WTC11 (cell line): ENCODE data around the gene YIPF6. TPM values are rescaled to one million over a fixed set of nuclear protein-coding genes. Genes with fewer than 3 reads are reported as not detected.

Experiments
- ATAC-seq: fragments of 200-7000 bp; cut with Tn5 transposase; 2 replicates; pipeline ENCODE4 v1.10.0; 2021; ENCODE audit warnings: mild to moderate bottlenecking, moderate library complexity
- CTCF ChIA-PET: fragments of 300-600 bp; sonication (Branson Sonifier 250); formaldehyde crosslinking; loops from one replicate; lab custom pipeline; 2021; ENCODE audit warnings: antibody characterized with exemption; lab: Charles Lee
- POLR2A ChIA-PET: fragments of 350-600 bp; sonication (Branson Sonifier 250); formaldehyde crosslinking; loops from one replicate; lab custom pipeline; 2021; ENCODE audit warnings: antibody characterized with exemption; lab: Charles Lee
- DNase-seq: peaks from one replicate; pipeline ENCODE4 v3.0.0; 2021; ENCODE audit warnings: low spot score
- H3K27ac Mint-ChIP-seq: 2 replicates; pipeline ENCODE4 v1.8.0; 2021; ENCODE audit warnings: mixed read lengths
- H3K27me3 Mint-ChIP-seq: 2 replicates; pipeline ENCODE4 v1.8.0; 2021; ENCODE audit warnings: low read depth, mild to moderate bottlenecking, moderate library complexity, mixed read lengths
- H3K36me3 Mint-ChIP-seq: 2 replicates; pipeline ENCODE4 v1.8.0; 2021; ENCODE audit warnings: mixed read lengths
- H3K4me1 Mint-ChIP-seq: 2 replicates; pipeline ENCODE4 v1.8.0; 2022; ENCODE audit warnings: mixed read lengths
- H3K4me3 Mint-ChIP-seq: 2 replicates; pipeline ENCODE4 v1.8.0; 2021; ENCODE audit warnings: mild to moderate bottlenecking, moderate library complexity, mixed read lengths
- H3K9me3 Mint-ChIP-seq: 2 replicates; pipeline ENCODE4 v1.8.0; 2021; ENCODE audit warnings: mixed read lengths
- CDX4 ChIP-seq: fragments of 250-450 bp; sonication (Bioruptor Pico); IDR thresholded peaks from 2 replicates; pipeline ENCODE4 v1.9.0; 2021; ENCODE audit warnings: moderate library complexity, mild to moderate bottlenecking, inconsistent platforms, borderline replicate concordance
- ELF4 ChIP-seq: sonication (generic); formaldehyde crosslinking; IDR thresholded peaks from 2 replicates; pipeline ENCODE4 v1.8.1; 2022; ENCODE audit warnings: low read depth, mild to moderate bottlenecking, moderate library complexity, missing genetic modification reagents
- FOXJ3 ChIP-seq: sonication (generic); formaldehyde crosslinking; IDR thresholded peaks from 2 replicates; pipeline ENCODE4 v1.9.0; 2021; ENCODE audit warnings: missing genetic modification reagents, mild to moderate bottlenecking, borderline replicate concordance
- JAZF1 ChIP-seq: fragments of 250-450 bp; sonication (Bioruptor Pico); IDR thresholded peaks from 2 replicates; pipeline ENCODE4 v1.9.0; 2021; ENCODE audit warnings: moderate library complexity, mild to moderate bottlenecking, inconsistent platforms
- NFATC4 ChIP-seq: fragments of 250-450 bp; sonication (Bioruptor Pico); IDR thresholded peaks from 2 replicates; pipeline ENCODE4 v1.9.0; 2021; ENCODE audit warnings: mild to moderate bottlenecking
- NR2C2 ChIP-seq: sonication (generic); formaldehyde crosslinking; IDR thresholded peaks from 2 replicates; pipeline ENCODE4 v1.8.0; 2022; ENCODE audit warnings: mild to moderate bottlenecking, missing genetic modification reagents
- PRDM15 ChIP-seq: sonication (generic); formaldehyde crosslinking; IDR thresholded peaks from 2 replicates; pipeline ENCODE4 v1.8.0; 2022; ENCODE audit warnings: missing genetic modification reagents
- TEAD4 ChIP-seq: sonication (generic); formaldehyde crosslinking; IDR thresholded peaks from 2 replicates; pipeline ENCODE4 v1.8.0; 2022; ENCODE audit warnings: mild to moderate bottlenecking, missing genetic modification reagents
- ZNF232 ChIP-seq: sonication (generic); formaldehyde crosslinking; IDR thresholded peaks from 2 replicates; pipeline ENCODE4 v1.8.0; 2022; ENCODE audit warnings: mild to moderate bottlenecking, missing genetic modification reagents
- ZNF396 ChIP-seq: fragments of 250-450 bp; sonication (Bioruptor Pico); IDR thresholded peaks from 2 replicates; pipeline ENCODE4 v1.8.0; 2021; ENCODE audit warnings: mild to moderate bottlenecking, moderate library complexity, borderline replicate concordance
- ZNF423 ChIP-seq: fragments of 250-450 bp; sonication (Bioruptor Pico); IDR thresholded peaks from 2 replicates; pipeline ENCODE4 v2.1.2; 2022; ENCODE audit warnings: mild to moderate bottlenecking, moderate library complexity
- total RNA-seq: library from RNA; stranded (reverse); gene quantifications from 3 replicates; pipeline ENCODE4 v1.2.3, GENCODE V29; 2021
- TF ChIP-seq, protein P1 (sequence below): sonication (generic); formaldehyde crosslinking; IDR thresholded peaks from 2 replicates; pipeline ENCODE4 v1.8.1; 2023; ENCODE audit warnings: mild to moderate bottlenecking, missing genetic modification reagents
- TF ChIP-seq, protein P2 (sequence below): sonication (generic); formaldehyde crosslinking; IDR thresholded peaks from 2 replicates; pipeline ENCODE4 v1.8.1; 2022; ENCODE audit warnings: low read depth, mild to moderate bottlenecking, moderate library complexity, missing genetic modification reagents, borderline replicate concordance
- TF ChIP-seq, protein P3 (sequence below): sonication (generic); formaldehyde crosslinking; conservative IDR thresholded peaks from 2 replicates; pipeline ENCODE4 v1.8.1; 2023; ENCODE audit warnings: mild to moderate bottlenecking, low read depth, missing genetic modification reagents, moderate library complexity
- TF ChIP-seq, protein P4 (sequence below): sonication (generic); formaldehyde crosslinking; IDR thresholded peaks from 2 replicates; pipeline ENCODE4 v1.8.0; 2023; ENCODE audit warnings: missing genetic modification reagents, mild to moderate bottlenecking, borderline replicate concordance

YIPF6 gene
- total RNA-seq, 1 experiment from 2014 or later, result 34.2 TPM

DNA sequence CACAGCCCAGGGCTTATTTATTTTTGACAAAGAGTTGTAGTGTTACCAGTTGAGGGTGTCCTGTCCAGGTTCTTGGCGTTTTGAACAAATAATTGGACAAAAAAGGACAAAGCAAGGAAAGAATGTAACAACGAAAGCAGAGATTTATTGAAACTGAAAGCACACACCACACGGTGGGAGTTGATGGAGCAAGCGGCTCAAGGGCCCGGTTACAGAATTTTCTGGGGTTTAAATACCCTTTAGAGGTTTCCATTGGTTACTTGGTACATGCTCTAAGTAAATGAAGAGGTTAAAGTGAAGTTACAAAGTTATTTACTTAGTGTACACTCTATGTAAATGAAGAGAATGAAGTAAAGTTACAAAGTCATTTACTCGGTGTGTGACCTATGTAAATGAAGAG is 37.8 kb upstream of the YIPF6 start:
- no peak overlapping the region for H3K27ac Mint-ChIP-seq
- ChIA-PET POLR2A (no interaction called here), CTCF (interaction anchor here (1.0 kb wide), 1 partner anchor 264 kb away, joined by 3 read pairs; no protein-coding TSS in a partner anchor)

More for the DNA sequence above, 37.8 kb upstream of the YIPF6 start:
- Mint-ChIP-seq H3K4me1 (peaks cover 5% of the 10 kb centered on the region), H3K9me3 (no peaks in the 10 kb centered on the region), H3K36me3 (no peaks in the 10 kb centered on the region), H3K27me3 (no peaks in the 10 kb centered on the region), H3K4me3 (no peak overlapping the region)
- DNase-seq (no peak), ATAC-seq (no peak)
- no peak for TF ChIP-seq PRDM15 (CRISPR knock-in tag)
- no peak for TF ChIP-seq ELF4 (CRISPR knock-in tag)
- TF ChIP-seq, protein P1, sequence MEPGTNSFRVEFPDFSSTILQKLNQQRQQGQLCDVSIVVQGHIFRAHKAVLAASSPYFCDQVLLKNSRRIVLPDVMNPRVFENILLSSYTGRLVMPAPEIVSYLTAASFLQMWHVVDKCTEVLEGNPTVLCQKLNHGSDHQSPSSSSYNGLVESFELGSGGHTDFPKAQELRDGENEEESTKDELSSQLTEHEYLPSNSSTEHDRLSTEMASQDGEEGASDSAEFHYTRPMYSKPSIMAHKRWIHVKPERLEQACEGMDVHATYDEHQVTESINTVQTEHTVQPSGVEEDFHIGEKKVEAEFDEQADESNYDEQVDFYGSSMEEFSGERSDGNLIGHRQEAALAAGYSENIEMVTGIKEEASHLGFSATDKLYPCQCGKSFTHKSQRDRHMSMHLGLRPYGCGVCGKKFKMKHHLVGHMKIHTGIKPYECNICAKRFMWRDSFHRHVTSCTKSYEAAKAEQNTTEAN (CRISPR knock-in tag), result no peak
- no peak for TF ChIP-seq NR2C2 (CRISPR knock-in tag)
- TF ChIP-seq ZNF396 (CRISPR knock-in tag), result no peak
- no peak for TF ChIP-seq TEAD4 (CRISPR knock-in tag)
- TF ChIP-seq NFATC4 (CRISPR knock-in tag), result no peak
- TF ChIP-seq, protein P2, sequence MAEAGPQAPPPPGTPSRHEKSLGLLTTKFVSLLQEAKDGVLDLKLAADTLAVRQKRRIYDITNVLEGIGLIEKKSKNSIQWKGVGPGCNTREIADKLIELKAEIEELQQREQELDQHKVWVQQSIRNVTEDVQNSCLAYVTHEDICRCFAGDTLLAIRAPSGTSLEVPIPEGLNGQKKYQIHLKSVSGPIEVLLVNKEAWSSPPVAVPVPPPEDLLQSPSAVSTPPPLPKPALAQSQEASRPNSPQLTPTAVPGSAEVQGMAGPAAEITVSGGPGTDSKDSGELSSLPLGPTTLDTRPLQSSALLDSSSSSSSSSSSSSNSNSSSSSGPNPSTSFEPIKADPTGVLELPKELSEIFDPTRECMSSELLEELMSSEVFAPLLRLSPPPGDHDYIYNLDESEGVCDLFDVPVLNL (CRISPR knock-in tag), result no peak
- no peak for TF ChIP-seq ZNF423 (CRISPR knock-in tag)
- TF ChIP-seq JAZF1 (CRISPR knock-in tag), result no peak
- TF ChIP-seq CDX4 (CRISPR knock-in tag), result no peak
- TF ChIP-seq, protein P3, sequence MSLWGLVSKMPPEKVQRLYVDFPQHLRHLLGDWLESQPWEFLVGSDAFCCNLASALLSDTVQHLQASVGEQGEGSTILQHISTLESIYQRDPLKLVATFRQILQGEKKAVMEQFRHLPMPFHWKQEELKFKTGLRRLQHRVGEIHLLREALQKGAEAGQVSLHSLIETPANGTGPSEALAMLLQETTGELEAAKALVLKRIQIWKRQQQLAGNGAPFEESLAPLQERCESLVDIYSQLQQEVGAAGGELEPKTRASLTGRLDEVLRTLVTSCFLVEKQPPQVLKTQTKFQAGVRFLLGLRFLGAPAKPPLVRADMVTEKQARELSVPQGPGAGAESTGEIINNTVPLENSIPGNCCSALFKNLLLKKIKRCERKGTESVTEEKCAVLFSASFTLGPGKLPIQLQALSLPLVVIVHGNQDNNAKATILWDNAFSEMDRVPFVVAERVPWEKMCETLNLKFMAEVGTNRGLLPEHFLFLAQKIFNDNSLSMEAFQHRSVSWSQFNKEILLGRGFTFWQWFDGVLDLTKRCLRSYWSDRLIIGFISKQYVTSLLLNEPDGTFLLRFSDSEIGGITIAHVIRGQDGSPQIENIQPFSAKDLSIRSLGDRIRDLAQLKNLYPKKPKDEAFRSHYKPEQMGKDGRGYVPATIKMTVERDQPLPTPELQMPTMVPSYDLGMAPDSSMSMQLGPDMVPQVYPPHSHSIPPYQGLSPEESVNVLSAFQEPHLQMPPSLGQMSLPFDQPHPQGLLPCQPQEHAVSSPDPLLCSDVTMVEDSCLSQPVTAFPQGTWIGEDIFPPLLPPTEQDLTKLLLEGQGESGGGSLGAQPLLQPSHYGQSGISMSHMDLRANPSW (CRISPR knock-in tag), result no peak
- TF ChIP-seq ZNF232 (CRISPR knock-in tag), result no peak
- no peak for TF ChIP-seq FOXJ3 (CRISPR knock-in tag)
- TF ChIP-seq, protein P4, sequence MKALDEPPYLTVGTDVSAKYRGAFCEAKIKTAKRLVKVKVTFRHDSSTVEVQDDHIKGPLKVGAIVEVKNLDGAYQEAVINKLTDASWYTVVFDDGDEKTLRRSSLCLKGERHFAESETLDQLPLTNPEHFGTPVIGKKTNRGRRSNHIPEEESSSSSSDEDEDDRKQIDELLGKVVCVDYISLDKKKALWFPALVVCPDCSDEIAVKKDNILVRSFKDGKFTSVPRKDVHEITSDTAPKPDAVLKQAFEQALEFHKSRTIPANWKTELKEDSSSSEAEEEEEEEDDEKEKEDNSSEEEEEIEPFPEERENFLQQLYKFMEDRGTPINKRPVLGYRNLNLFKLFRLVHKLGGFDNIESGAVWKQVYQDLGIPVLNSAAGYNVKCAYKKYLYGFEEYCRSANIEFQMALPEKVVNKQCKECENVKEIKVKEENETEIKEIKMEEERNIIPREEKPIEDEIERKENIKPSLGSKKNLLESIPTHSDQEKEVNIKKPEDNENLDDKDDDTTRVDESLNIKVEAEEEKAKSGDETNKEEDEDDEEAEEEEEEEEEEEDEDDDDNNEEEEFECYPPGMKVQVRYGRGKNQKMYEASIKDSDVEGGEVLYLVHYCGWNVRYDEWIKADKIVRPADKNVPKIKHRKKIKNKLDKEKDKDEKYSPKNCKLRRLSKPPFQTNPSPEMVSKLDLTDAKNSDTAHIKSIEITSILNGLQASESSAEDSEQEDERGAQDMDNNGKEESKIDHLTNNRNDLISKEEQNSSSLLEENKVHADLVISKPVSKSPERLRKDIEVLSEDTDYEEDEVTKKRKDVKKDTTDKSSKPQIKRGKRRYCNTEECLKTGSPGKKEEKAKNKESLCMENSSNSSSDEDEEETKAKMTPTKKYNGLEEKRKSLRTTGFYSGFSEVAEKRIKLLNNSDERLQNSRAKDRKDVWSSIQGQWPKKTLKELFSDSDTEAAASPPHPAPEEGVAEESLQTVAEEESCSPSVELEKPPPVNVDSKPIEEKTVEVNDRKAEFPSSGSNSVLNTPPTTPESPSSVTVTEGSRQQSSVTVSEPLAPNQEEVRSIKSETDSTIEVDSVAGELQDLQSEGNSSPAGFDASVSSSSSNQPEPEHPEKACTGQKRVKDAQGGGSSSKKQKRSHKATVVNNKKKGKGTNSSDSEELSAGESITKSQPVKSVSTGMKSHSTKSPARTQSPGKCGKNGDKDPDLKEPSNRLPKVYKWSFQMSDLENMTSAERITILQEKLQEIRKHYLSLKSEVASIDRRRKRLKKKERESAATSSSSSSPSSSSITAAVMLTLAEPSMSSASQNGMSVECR, result no peak
